Measurements from ENCODE around the gene TCEA2. TPM values are rescaled to one million over a fixed set of nuclear protein-coding genes. Genes with fewer than 3 reads are reported as not detected.

Gene TCEA2
- 13.4 and 16.7 TPM in 2 replicates for total RNA-seq (2014; rRNA removed; shearing (Covaris generic))
- polyA plus RNA-seq (2015; cell fraction: cytosol; rRNA removed), result 24.0 and 26.3 TPM in 2 replicates
- 27.4 TPM in 2 replicates for polyA plus RNA-seq (2015; cell fraction: nucleus; rRNA removed)

GRCh38 chr20:64062596-64063388, at the start of gene TCEA2:
TSS of gene TCEA2 (plus strand) at chr20:64063198. CDS start at chr20:64063313, 115 bp downstream.
- peak; percentile 92 for DNase-seq (ENCODE audit: low read depth)

GRCh38 chr20:64015635-64016034, 47.4 kb upstream of the TCEA2 start:
- no peak for DNase-seq (ENCODE audit: low read depth)

- no peak for DNase-seq (ENCODE audit: low read depth)
Measured at GRCh38 chr20:64021124-64021975, 41.6 kb upstream of the TCEA2 start.

GRCh38 chr20:64022671-64023360, 40.2 kb upstream of the TCEA2 start:
- no peak for DNase-seq (ENCODE audit: low read depth)

GRCh38 chr20:64023361-64024140, 39.4 kb upstream of the TCEA2 start:
- DNase-seq (ENCODE audit: low read depth), result no peak

GRCh38 chr20:64024141-64024990, 38.6 kb upstream of the TCEA2 start:
- no peak for DNase-seq (ENCODE audit: low read depth)

GRCh38 chr20:64025101-64025825, 37.7 kb upstream of the TCEA2 start:
- no peak for DNase-seq (ENCODE audit: low read depth)

- no peak for DNase-seq (ENCODE audit: low read depth)
Measured at GRCh38 chr20:64025826-64026412, 37.1 kb upstream of the TCEA2 start.

- no peak for DNase-seq (ENCODE audit: low read depth)
Measured at GRCh38 chr20:64027981-64028685, 34.9 kb upstream of the TCEA2 start.

GRCh38 chr20:64029293-64030117, 33.5 kb upstream of the TCEA2 start:
- no peak for DNase-seq (ENCODE audit: low read depth)

- DNase-seq (ENCODE audit: low read depth), result no peak
Measured at GRCh38 chr20:64030371-64031134, 32.4 kb upstream of the TCEA2 start.

GRCh38 chr20:64031822-64032314, 31.1 kb upstream of the TCEA2 start:
- DNase-seq (ENCODE audit: low read depth), result no peak

- no peak for DNase-seq (ENCODE audit: low read depth)
Measured at GRCh38 chr20:64032706-64033624, 30.0 kb upstream of the TCEA2 start.

- DNase-seq (ENCODE audit: low read depth), result no peak
Measured at GRCh38 chr20:64033981-64034493, 29.0 kb upstream of the TCEA2 start.

Data from HT1080 (cell line).